HepG2 (cell line): Measurements from ENCODE around the gene EIF1AD. TPM values are rescaled to one million over a fixed set of nuclear protein-coding genes. Genes with fewer than 3 reads are reported as not detected.

Experiments
- ATAC-seq: fragments of 200-7000 bp; cut with Tn5 transposase; 3 replicates; pipeline ENCODE4 v1.9.1; 2020; ENCODE audit warnings: mild to moderate bottlenecking, moderate library complexity
- BruUV-seq: library from RNA; stranded (reverse); fragments of 400-500 nt; replicated peaks from 2 replicates; lab custom pipeline; 2021; lab: Mats Ljungman, UMichigan
- CTCF ChIA-PET: fragments of 300-600 bp; formaldehyde crosslinking; extraction: SDS; loops from one replicate; lab custom pipeline; 2021; ENCODE audit warnings: low total read pairs, inconsistent platforms, low intra/inter-chr PET ratio; lab: Yijun Ruan, JAX
- POLR2A ChIA-PET: fragments of 350-600 bp; sonication (Branson Sonifier 250); formaldehyde crosslinking; loops from one replicate; lab custom pipeline; 2020; ENCODE audit warnings: antibody characterized with exemption, inconsistent platforms; lab: Yijun Ruan, JAX
- DNase-seq: peaks from one replicate; pipeline ENCODE4 v3.0.0-alpha.2; 2015; ENCODE audit warnings: low spot score
- FAIRE-seq: peaks from 3 replicates; lab custom pipeline; 2011; peaks lifted over from hg19 to GRCh38; lab: Jason Lieb, UNC
- H2AFZ ChIP-seq: one replicate; pipeline ENCODE4 v1.6.1; 2011; ENCODE audit warnings: low read length, inconsistent platforms
- H3K27ac ChIP-seq: fragments of 300-600 bp; 3 replicates; pipeline ENCODE4 v1.8.0; 2011; ENCODE audit warnings: mixed run types, mild to moderate bottlenecking, mixed read lengths, low read length, inconsistent platforms; ENCODE audit not compliant: insufficient read depth; ENCODE audit errors: extremely low read length
- H3K27me3 ChIP-seq, 2 experiments: fragments of 200-600 bp in 1 of 2; 2 replicates in 1 of 2; 3 replicates in 1 of 2; pipeline versions ENCODE4 v1.6.0 to v1.8.0; 2011; ENCODE audit warnings: low read length in 2 of 2, mild to moderate bottlenecking in 2 of 2, moderate library complexity in 2 of 2, inconsistent platforms in 1 of 2; ENCODE audit not compliant: insufficient read depth in 2 of 2, control insufficient read depth in 1 of 2
- H3K36me3 ChIP-seq, 2 experiments: fragments of 200-600 bp in 1 of 2; replicated peaks in 1 of 2; 2 replicates in 1 of 2; 3 replicates in 1 of 2; pipeline versions ENCODE4 v1.5.1 to v1.8.0; 2011; ENCODE audit warnings: low read length in 2 of 2, inconsistent platforms in 1 of 2; ENCODE audit not compliant: insufficient read depth in 2 of 2, control insufficient read depth in 1 of 2
- H3K4me1 ChIP-seq: 2 replicates; pipeline ENCODE4 v1.5.1; 2012; ENCODE audit warnings: low read length, inconsistent platforms; ENCODE audit not compliant: insufficient read depth
- H3K4me2 ChIP-seq: 2 replicates; pipeline ENCODE4 v1.6.0; 2011; ENCODE audit warnings: low read depth, low read length, inconsistent platforms
- H3K4me3 ChIP-seq, 3 experiments: fragments of 200-600 bp in 1 of 3; sonication (generic), shearing (Covaris generic) in 1 of 3; replicated peaks in 1 of 3; 2 replicates each; pipeline ENCODE4 v1.5.1; 2011 to 2016; ENCODE audit warnings: low read length in 3 of 3, inconsistent platforms in 2 of 3, low read depth in 2 of 3, mild to moderate bottlenecking in 2 of 3, control low read depth in 1 of 3, mixed read lengths in 1 of 3; ENCODE audit not compliant: insufficient read depth in 1 of 3
- H3K79me2 ChIP-seq: one replicate; pipeline ENCODE4 v1.6.1; 2011; ENCODE audit warnings: low read length, inconsistent platforms; ENCODE audit not compliant: insufficient read depth
- H3K9ac ChIP-seq: 2 replicates; pipeline ENCODE4 v1.6.0; 2011; ENCODE audit warnings: mild to moderate bottlenecking, low read depth, low read length, inconsistent platforms; ENCODE audit not compliant: insufficient read depth
- H3K9me3 ChIP-seq: 2 replicates; pipeline ENCODE4 v1.5.1; 2012; ENCODE audit warnings: mild to moderate bottlenecking, low read length
- H4K20me1 ChIP-seq: 2 replicates; pipeline ENCODE4 v1.6.0; 2011; ENCODE audit warnings: inconsistent platforms, mild to moderate bottlenecking, low read length, moderate library complexity; ENCODE audit not compliant: insufficient read depth
- ARNT2 ChIP-seq: sonication (generic); formaldehyde crosslinking; IDR thresholded peaks from 2 replicates; pipeline ENCODE4 v1.8.0; 2022; ENCODE audit warnings: mild to moderate bottlenecking, low read depth, missing genetic modification reagents, moderate library complexity
- FOSL2 ChIP-seq: sonication (generic); formaldehyde crosslinking; IDR thresholded peaks from 2 replicates; pipeline ENCODE4 v1.4.0; 2020; ENCODE audit warnings: missing genetic modification reagents
- FOXO1 ChIP-seq: sonication (generic); formaldehyde crosslinking; IDR thresholded peaks from 2 replicates; pipeline ENCODE4 v1.4.0; 2020; ENCODE audit warnings: missing genetic modification reagents
- MIER3 ChIP-seq: IDR thresholded peaks from 2 replicates; pipeline ENCODE4 v1.6.1; 2016; ENCODE audit warnings: missing compliant biosample characterization, borderline replicate concordance
- MYC ChIP-seq: sonication (generic); formaldehyde crosslinking; IDR thresholded peaks from 2 replicates; pipeline ENCODE4 v1.9.0; 2021; ENCODE audit warnings: missing genetic modification reagents, borderline replicate concordance
- PRDM4 ChIP-seq: sonication (generic); formaldehyde crosslinking; IDR thresholded peaks from 2 replicates; pipeline ENCODE4 v1.9.0; 2021; ENCODE audit warnings: missing genetic modification reagents, borderline replicate concordance
- SAFB2 ChIP-seq: sonication (generic); formaldehyde crosslinking; IDR thresholded peaks from 2 replicates; pipeline ENCODE4 v1.5.1; 2020; ENCODE audit warnings: missing genetic modification reagents, low read depth, mild to moderate bottlenecking, borderline replicate concordance
- ZEB1 ChIP-seq: IDR thresholded peaks from 2 replicates; pipeline ENCODE4 v1.6.1; 2012; ENCODE audit warnings: mild to moderate bottlenecking, low read depth, inconsistent platforms; ENCODE audit not compliant: insufficient replicate concordance
- ZNF451 ChIP-seq: sonication (generic); formaldehyde crosslinking; IDR thresholded peaks from 2 replicates; pipeline ENCODE4 v1.5.0; 2020; ENCODE audit warnings: mild to moderate bottlenecking, missing genetic modification reagents
- WGBS: methylation state at CpG from one replicate; pipeline ENCODE4 v1.1.6; 2017; ENCODE audit warnings: low lambda C conversion rate; 5-methylcytosine and 5-hydroxymethylcytosine counted together
- in situ Hi-C: cut with HindIII; loops from 2 replicates; pipeline ENCODE4 v1.10.0; 2017; ENCODE audit warnings: low pct_unique_long_range_greater_than_20kb; ENCODE audit not compliant: extremely low pct_ligation_motif_present
- intact Hi-C: fragments of 100-400 bp; cut with micrococcal nuclease; formaldehyde crosslinking; loops from one replicate; pipeline ENCODE4 v1.10.0; 2022; ENCODE audit not compliant: unreplicated experiment
- polyA plus RNA-seq, 8 experiments: library from polyadenylated mRNA; depleted of rRNA in 3 of 8; stranded (reverse) in 7 of 8; unstranded in 1 of 8; fragments of >200 nt; fragmentation: Illumina TruSeq in 4 of 8; extraction: Trizol in 4 of 8; gene quantifications; 2 replicates each; pipeline versions ENCODE4 v1.2.1 to v1.2.3, GENCODE V29; 2011 to 2016; ENCODE audit warnings: low read depth in 4 of 8, missing spikeins in 1 of 8, mixed read lengths in 1 of 8; ENCODE audit not compliant: insufficient read depth in 1 of 8
- total RNA-seq, 5 experiments: library from RNA; depleted of rRNA; stranded (reverse); fragments of >200 nt; fragmentation: Illumina TruSeq; extraction: Trizol; gene quantifications; 2 replicates each; pipeline ENCODE4 v1.2.3, GENCODE V29; 2016; ENCODE audit warnings: low read depth in 1 of 5

EIF1AD gene
- total and polyA plus RNA-seq, 2 of the 13 experiments (the other 11 are each of a cell fraction or from before 2014, with no cell fraction given), result 18.2 to 30.8 TPM

DNA sequence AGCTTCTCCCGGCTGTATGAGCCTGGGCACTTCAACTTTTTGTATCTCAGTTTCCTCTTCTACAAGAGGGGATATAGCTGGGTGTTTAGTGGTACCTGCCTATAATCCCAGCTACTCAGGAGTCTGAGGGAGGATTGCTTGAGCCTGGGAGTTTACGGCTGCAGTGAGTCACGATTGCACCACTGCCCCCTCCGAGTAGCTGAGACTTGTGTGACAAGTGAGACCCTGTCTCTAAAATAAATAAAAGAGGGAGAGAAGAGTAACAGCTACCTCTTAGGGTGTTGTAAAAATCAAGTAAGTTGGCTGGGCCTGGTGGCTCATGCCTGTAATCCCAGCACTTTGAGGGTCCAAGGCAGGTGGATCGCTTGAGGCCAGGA is 34.4 kb upstream of the EIF1AD start:
- TF ChIP-seq ZEB1 (no peak), MYC (CRISPR knock-in tag) (no peak), ARNT2 (CRISPR knock-in tag) (no peak), FOSL2 (CRISPR knock-in tag) (peak; percentile 35; the same call in 1 of the 2 replicates), ZNF451 (CRISPR knock-in tag) (no peak)
- Histone ChIP-seq H4K20me1 (no peaks in the 10 kb centered on the region), H3K9ac (no peak overlapping the region), H3K36me3 (no peaks in the 10 kb centered on the region), H3K9me3 (no peaks in the 10 kb centered on the region), H3K4me3 (no peak overlapping the region), H2AFZ (no peak overlapping the region), H3K4me1 (peaks cover 8% of the 10 kb centered on the region; the same call in 1 of the 2 replicates), H3K27me3 (peaks cover 5% of the 10 kb centered on the region in 2 experiments; a peak in 1 of 5 replicates), H3K4me2 (no peak overlapping the region), H3K27ac (no peak overlapping the region), H3K79me2 (no peaks in the 10 kb centered on the region)
- POLR2A ChIA-PET, result interaction anchor here (1.0 kb wide), 1 partner anchor 9 kb away, joined by 3 read pairs; no protein-coding TSS in a partner anchor
- in situ Hi-C loops, result no loop called here
- CTCF ChIA-PET, result no interaction called here
- no peak for ATAC-seq
- FAIRE-seq, result no peak
- BruUV-seq, result no TSS peak
- intact Hi-C loops, result no loop called here
- DNase-seq, result no peak
- WGBS, result 23% methylated on average over 5 of the region's 5 CpGs

GRCh38 chr11:66035653-66036333 is 33.8 kb upstream of the EIF1AD start:
- Histone ChIP-seq H3K4me2 (no peak overlapping the region), H3K9me3 (no peaks in the 10 kb centered on the region), H2AFZ (no peak overlapping the region), H3K79me2 (no peaks in the 10 kb centered on the region), H3K4me3 (no peak overlapping the region)
- intact Hi-C loops, result no loop called here
- no peak for TF ChIP-seq SAFB2
- TF ChIP-seq PRDM4, result no peak
- no peak for TF ChIP-seq MIER3
- TF ChIP-seq FOXO1 (CRISPR knock-in tag), result no peak
- TF ChIP-seq, all 625 proteins: peak for 0
- Histone ChIP-seq H3K36me3 (no peaks in the 10 kb centered on the region), H3K27me3 (peaks cover 4 to 5% of the 10 kb centered on the region in 2 experiments; a peak in 1 of 5 replicates), H3K4me1 (peaks cover 8% of the 10 kb centered on the region; the same call in 1 of the 2 replicates), H3K27ac (no peak overlapping the region), H4K20me1 (no peaks in the 10 kb centered on the region), H3K9ac (no peak overlapping the region)
- ChIA-PET POLR2A (interaction anchor here (1.0 kb wide), 1 partner anchor 9 kb away, joined by 3 read pairs; no protein-coding TSS in a partner anchor), CTCF (no interaction called here)
- FAIRE-seq (no peak), DNase-seq (no peak), ATAC-seq (no peak)
- no TSS peak for BruUV-seq
- WGBS, result 34% methylated on average over 5 of the region's 9 CpGs
- in situ Hi-C loops, result no loop called here
